Activated effector memory CD4-positive, alpha-beta T cell treated with anti-CD3 and anti-CD28 coated beads, Interleukin-2, amount 50 U/mL, for 16 hours (primary cell): Measurements from ENCODE around the gene CNTN4.

Source experiments
- DNase-seq: peaks from one replicate; pipeline ENCODE4 v3.0.0-alpha.2; 2020

Gene CNTN4

DNA sequence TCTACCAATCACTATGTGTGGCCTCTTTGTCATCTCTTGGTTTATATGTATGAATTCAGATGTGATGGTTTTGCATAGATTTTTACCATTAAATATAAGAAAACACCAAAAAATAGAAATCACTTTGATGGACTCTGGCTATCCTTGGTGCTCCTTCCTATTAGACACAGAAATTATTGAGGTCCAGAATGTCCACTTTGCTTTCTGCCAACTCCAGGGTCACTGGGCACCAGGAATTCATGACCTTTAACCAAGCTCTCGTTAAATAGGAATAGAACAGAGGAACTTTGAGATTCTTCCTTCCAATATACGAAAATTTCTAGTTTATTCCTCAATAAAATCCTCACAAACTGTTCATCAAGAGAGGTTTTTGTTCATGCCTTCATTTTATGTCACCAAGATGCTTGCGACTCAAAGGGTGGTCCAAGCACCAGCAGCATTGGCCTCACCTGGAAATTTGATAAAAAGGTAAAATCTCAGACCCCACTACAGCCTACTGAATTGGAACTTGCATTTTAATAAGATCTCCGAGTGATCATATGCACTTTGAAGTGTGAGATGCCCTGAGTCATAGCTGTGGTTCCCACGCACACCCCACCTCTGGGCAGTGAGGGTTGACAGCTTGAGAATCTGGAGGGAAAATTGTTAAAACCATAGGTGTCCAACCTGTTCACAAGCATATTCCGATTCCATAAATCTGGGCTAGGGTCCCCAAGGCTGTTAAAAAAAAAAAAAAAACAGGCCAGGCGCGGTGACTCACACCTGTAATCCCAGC is 725.0 kb downstream of the CNTN4 start:
- no peak for DNase-seq

GRCh38 chr3:2826036-2826435 is 727.4 kb downstream of the CNTN4 start:
- DNase-seq = no peak

- DNase-seq = no peak
Observed at GRCh38 chr3:2826453-2826852, 727.8 kb downstream of the CNTN4 start.

DNA sequence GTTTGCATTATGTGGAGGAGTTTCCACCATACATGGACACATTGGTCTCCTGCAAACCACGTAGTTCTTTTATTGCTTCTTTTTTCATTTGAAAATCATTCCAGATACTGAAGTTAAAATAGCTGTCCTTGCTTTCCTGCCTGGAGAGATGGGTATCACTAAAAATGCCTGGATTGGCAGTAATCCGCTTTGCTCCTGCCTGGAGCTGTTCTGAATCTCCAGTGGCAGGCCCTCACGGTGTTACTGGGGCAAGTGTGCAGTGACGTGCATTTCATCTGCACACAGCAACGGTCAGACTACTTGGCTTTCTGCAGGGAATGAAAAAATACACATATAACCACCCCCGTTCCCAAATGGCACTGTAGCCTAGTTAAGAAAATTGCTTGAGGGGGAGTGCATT is 738.6 kb downstream of the CNTN4 start:
- no peak for DNase-seq

DNA sequence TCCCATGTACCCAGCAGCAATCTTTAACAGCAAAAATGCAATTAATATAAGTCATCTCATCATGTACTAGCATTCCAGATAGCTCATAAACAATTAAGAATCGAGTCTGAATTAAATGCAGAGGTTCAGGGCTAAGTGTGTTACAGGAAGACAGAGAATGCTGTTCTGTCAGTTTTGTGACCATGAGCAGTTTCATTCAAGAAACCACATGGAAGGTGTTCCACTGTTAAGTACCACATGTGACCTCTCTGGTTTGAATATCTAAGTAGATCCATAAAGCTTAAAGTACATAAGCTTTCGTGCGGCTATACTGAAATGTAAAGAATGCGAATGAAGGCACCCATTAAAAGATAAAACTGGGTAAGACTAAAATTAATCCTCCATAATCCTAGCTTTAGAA is 739.2 kb downstream of the CNTN4 start:
- no peak for DNase-seq

GRCh38 chr3:2838546-2839157 is 740.0 kb downstream of the CNTN4 start:
- no peak for DNase-seq

- no peak for DNase-seq
Observed at GRCh38 chr3:2839876-2840275, 741.2 kb downstream of the CNTN4 start.

DNA sequence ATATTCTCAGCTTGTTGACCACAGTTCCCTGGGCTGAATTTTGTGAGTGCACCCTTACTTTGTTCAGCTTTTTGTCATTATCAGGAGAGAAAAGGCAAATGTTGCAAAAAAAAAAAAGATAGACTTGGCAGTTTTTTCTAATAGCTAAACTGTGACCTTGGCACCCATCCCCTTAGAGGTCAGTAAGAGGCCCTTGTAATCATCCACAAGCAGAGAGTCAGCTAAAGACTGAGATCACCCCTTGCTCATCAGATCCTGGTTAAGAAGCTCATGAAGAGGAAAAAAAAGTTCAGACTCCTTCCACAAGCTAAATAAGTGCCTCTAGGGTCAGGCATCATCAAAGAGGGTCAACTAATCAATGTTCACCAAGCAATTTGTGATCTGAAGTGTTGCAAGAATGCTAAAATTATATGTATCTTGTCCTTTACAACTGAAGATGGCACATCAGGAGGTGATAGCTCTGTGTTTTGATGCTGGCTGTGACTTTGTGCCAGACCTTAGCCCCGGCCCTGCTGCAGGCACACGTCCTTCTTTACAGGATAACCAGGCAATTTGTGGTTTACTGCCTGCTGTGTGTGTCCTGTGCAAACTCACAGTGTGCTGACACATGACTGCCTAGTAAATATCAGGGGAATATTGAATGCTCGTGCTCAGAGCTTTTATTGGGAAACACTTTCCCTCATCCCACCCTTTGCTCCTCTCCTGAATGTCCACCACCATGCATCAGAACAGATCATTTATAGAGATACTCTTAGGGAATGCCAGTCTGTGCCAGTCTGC is 748.6 kb downstream of the CNTN4 start:
- DNase-seq = no peak

GRCh38 chr3:2849092-2849491 is 750.4 kb downstream of the CNTN4 start:
- no peak for DNase-seq

GRCh38 chr3:2850701-2851100 is 752.0 kb downstream of the CNTN4 start:
- DNase-seq = no peak

GRCh38 chr3:2851361-2851760 is 752.7 kb downstream of the CNTN4 start:
- no peak for DNase-seq

DNA sequence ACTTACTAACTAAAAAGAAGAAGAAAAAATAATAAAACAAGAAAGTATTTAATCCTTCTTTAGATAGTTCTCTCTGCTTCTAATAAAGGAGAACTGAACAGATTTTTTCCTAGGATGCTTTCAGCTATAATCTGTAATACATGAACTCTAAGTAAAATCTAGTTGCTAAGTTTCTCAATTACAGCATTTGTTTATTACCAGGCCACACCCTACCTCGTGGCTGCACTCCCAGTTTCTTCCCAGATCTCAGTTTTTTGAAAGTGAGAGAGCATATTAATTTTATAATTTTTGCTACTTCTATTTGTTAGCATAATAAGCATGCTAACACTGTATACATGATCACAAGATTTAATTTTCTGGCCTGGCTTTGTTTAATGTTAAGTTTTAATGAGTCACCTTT is 753.2 kb downstream of the CNTN4 start:
- no peak for DNase-seq

- DNase-seq = no peak
Observed at GRCh38 chr3:2853651-2854050, 755.0 kb downstream of the CNTN4 start.

- no peak for DNase-seq
Observed at GRCh38 chr3:2856138-2857133, 757.8 kb downstream of the CNTN4 start.

DNA sequence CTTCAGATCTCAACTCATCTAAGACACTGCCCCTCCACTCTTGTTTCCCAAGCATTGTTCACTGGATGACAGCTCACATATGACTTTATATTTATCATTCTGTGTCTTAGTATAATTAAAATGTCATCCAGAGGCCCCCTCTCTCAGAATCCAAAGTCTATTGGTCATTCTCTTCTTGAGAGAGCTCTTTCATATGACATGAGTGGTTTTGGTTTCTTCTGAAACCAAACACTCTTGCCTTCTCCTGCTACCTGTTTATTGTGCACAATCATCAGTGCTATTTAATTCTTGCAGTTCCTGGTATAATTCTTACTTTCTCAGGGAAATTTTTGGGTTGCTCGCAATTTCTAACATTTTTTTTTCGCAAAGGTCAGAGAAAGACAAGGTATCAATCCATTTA is 762.0 kb downstream of the CNTN4 start:
- DNase-seq = no peak

- no peak for DNase-seq
Observed at GRCh38 chr3:2861120-2861519, 762.5 kb downstream of the CNTN4 start.

- DNase-seq = no peak
Observed at GRCh38 chr3:2861920-2862319, 763.3 kb downstream of the CNTN4 start.

DNA sequence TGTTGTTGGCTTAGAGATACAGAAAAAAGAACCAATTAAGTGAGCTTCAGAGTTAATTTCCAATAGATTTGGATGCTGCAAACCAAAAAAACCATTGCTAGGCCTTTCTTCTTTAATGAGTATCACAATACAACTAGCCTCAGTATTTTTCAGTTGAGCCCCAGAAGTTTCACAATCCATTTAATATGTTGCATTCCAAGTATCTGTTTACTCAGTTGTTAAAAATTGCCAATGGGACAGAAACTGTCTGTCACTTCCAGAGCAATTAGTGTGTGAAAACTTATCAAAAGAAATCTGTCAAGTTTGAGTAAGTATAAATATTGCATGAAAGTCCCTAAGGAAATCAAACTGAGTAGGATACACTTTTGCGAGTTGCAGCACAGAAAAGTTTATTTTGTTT is 763.7 kb downstream of the CNTN4 start:
- no peak for DNase-seq

DNA sequence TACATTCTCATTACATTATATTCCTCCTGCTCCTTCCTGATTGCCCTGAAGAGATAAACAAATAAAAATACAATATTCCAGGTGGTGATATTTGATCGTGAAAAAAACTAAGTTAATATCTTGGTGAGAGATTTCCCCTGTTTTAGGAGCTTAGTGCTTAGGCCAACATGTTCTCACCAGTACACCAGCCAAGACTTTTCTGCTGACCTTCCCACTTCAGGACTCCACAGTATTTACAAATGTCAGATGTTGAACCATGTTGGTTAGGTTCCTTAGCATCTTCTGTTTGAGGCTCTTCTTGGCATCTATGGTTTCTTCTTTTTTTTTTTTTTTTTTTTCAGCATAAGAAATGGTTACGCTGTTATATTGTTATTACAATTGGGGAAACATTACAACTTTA is 764.5 kb downstream of the CNTN4 start:
- DNase-seq = no peak

GRCh38 chr3:2869905-2870304 is 771.2 kb downstream of the CNTN4 start:
- no peak for DNase-seq

DNA sequence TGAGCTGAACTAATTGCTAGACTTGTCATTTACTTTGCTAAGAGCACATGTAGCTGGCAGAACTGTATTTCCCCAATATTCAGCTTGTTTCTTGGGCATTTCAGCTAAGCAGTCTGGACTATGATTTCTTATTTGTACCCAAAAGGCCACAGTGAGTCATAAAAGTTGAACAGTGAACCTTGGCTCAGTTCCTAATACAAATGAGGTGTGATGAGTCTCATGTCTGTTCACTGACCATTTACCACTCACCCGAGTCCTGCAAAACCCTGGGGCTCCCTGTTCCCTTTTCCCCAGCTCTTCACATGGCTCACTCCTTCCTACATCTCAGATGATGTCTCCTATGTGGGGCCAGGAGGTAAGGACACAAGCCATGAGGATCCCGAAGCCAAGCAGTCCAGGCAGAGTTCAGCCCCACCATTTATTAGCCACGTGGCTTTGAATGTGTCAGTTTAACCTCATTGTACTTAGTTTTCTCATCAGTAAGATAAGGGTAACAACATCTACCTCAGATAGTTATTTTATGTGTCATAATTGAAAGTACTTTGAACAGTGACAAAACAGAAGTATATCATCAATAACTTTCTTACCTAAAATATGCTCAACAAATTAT is 772.2 kb downstream of the CNTN4 start:
- DNase-seq = no peak

GRCh38 chr3:2872884-2873283 is 774.2 kb downstream of the CNTN4 start:
- no peak for DNase-seq
